HG03196 (cell line): ENCODE measurements around the gene GPR15.
"Not testable (repeated sequence)": the region's sequence is repeated elsewhere in the genome, so short reads cannot be mapped to it uniquely, and the experiment has no call there.

Experiments
- ATAC-seq: cut with Tn5 transposase; IDR thresholded peaks from one replicate; pipeline ENCODE4 v1.9.1; 2021; ENCODE audit not compliant: unreplicated experiment

GPR15 gene

DNA sequence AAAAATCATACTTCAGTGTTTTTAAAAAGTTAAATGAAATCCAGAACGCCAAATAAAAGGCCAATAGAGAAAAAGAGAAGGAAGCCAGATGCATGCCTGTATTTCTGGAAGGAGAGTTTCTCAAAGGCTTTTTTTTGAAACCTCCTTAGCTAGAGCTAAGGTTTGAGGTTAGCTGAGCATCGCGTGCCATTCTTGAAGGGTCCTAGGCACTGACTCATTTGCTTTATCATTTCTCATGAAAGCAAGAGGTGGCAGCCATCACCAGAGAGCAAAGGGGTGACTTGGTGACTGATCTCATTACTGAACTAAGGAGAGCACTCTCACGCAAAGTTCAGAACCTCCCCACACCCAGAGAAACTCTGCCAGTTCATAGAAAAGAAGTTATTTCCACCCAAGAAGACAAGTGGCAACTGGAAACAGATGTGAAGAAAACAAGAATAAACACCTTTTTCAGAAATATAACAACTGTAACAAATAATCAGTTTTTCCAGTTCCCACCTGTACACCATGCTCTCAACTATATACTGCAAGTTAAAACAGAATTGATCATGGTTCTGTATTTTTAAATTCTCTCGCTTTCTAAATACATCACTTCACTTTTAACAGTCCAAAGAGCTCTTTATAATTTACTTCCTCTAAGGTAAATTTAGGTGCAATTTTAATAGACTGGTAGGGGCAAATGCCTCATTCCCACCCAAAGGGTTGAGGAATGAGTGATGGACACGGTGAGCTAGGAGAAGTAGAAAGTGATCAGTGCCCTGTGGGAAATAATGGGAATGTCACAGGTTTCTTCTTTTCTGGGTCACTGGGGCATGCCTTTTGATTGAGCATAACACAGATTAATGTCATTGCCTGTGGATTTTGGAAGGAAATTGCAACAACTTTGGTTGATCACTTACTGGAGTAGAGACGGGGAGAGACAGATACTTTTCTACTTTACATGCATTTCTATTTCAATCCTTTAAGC, 24.7 kb downstream of the GPR15 start:
- ATAC-seq, result peak; percentile 80

DNA sequence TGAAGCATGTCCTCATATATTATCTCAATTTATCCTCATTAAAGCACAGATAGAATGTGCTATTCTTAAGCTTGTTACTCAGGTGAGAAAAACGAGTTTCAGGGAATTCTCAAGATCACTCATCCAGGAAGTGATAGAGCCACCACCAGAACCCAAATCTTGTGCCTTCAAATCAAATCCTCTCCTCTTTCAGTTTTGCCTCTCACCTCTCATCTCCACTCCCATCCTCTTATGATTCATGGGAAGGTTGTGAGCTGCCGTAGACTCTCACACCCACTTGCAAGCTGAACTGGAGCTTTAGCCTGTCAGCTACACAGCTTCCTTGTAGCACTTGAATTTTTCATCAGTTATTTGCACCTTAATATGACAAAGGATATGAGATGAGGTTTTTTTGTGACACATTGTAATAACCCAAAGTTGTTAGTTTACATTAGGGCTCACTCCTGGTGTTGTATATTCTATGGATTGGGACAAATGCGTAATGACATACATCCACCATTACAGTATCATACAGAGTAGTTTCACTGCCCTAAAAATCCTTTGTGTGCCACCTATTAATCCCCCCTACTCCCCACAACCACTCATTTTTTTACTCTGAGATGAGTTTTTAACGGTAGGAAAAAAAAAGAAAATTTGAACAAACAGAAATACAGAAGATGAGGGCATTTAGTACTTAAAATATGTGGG, 25.7 kb downstream of the GPR15 start:
- peak; percentile 25 for ATAC-seq

- no peak for ATAC-seq
Observed at GRCh38 chr3:98558100-98558827, 26.5 kb downstream of the GPR15 start.

GRCh38 chr3:98559769-98560168, 28.0 kb downstream of the GPR15 start:
- ATAC-seq, result not testable (repeated sequence)

- ATAC-seq, result no peak
Observed at GRCh38 chr3:98560911-98561310, 29.1 kb downstream of the GPR15 start.

GRCh38 chr3:98561727-98562521, 30.1 kb downstream of the GPR15 start:
- ATAC-seq, result no peak

DNA sequence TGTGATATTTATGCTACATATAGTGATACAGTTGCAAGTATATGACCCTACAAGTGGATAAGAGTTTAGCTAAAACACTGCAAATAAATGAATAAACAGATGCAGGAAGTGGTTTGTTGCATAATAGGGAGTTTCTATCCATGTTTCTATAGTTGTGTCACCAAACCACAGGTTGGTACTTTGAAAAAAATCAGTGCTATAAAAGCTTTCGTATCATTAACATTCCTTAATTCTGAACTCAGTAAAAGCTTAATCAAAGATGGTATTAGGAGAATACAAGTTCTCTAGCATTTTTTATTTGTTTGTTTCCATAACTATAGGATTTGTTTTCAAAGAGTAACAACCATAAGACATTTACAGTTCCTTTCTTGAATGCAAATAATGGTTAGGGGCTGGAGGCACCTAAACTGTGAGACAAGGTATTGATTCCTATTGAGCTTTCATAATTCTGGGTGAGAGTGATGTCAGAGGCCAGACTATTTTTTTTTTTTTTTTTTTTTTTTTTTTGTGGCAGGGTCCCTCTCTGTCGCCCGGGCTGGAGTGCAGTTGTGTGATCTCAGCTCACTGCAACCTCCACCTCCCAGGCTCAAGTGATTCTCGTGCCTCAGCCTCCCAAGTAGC, 32.0 kb downstream of the GPR15 start:
- ATAC-seq, result peak; percentile 55

DNA sequence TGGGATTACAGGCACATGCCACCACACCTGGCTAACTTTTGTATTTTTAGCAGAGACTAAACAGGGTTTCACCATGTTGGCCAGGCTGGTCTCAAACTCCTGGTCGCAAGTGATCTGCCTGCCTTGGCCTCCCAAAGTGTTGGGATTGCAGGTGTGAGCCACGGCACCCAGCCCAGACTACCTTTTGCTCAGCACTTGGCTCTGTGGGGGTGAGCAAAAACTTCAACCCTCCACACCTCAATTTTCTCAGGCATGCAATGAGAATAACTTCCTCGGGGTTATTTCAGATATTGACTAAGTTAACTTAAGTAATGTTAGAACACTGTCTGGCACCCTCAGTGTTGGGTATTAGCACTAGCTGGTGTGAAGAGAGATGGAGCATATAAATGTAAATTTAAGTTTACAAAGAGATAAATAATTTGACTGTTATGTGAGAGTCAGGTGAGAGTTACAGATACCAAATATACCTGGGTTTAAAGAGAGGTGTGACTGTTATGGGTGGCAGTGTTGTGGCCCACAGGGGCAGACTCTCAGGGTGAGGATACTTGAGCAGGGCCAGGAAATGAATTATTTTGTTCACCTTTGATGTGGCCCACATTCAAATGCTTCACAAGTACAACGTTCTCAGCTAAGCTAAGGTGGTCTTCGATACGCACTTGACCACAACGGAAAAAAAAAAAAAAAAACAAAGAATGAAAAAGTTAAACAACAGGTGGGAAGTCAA, 32.7 kb downstream of the GPR15 start:
- peak; percentile 13 for ATAC-seq

GRCh38 chr3:98565237-98565643, 33.5 kb downstream of the GPR15 start:
- no peak for ATAC-seq

DNA sequence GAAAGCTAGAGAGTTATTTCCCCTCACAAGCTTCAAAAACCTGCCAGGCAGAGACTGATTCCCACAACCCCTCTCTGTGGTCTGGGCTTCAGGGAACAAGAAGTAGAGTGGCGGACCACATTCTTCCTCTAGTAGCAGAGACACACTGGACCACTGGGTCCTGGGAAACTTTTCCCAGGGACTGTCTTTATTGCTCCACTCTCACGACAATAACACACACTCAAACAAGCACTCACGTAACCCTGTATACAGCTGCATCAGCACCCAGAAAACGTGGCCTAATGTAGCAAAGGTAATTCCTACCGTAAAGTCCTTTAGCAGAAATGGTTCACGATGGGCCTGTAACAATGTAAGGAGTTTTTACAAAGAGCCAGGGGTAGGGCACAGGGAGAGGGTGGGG, 34.1 kb downstream of the GPR15 start:
- no peak for ATAC-seq

DNA sequence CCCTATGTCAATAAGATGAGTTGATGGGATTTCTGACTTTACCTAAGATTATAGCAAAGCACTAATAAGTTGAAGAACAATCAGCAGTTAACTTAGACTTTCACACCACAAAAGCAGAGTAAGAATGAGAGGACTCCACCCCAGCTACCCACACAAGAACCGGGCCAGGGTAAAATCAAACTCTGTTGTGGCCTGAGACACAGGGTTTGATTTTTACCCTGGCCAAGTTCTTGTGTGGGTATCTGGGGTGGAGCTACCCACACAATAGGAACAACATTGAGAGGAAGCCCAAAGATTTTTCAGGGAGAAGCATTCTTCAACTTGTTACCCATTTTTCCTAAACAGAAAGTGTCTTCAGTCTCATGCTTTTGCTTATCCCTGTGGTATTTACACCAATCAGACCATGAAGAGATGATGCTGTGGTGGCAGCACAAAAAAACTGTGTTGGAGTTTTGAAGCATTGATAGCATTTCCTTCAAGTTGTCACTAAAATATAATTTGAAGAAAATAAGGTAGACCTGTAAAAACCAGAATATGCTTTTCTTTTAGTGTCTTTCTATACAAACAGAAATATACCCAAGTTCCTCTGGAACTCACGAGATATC, 36.0 kb downstream of the GPR15 start:
- ATAC-seq, result no peak

GRCh38 chr3:98568402-98568801, 36.6 kb downstream of the GPR15 start:
- no peak for ATAC-seq

GRCh38 chr3:98573181-98573728, 41.5 kb downstream of the GPR15 start:
- peak; percentile 64 for ATAC-seq

- no peak for ATAC-seq
Observed at GRCh38 chr3:98574132-98574531, 42.4 kb downstream of the GPR15 start.

DNA sequence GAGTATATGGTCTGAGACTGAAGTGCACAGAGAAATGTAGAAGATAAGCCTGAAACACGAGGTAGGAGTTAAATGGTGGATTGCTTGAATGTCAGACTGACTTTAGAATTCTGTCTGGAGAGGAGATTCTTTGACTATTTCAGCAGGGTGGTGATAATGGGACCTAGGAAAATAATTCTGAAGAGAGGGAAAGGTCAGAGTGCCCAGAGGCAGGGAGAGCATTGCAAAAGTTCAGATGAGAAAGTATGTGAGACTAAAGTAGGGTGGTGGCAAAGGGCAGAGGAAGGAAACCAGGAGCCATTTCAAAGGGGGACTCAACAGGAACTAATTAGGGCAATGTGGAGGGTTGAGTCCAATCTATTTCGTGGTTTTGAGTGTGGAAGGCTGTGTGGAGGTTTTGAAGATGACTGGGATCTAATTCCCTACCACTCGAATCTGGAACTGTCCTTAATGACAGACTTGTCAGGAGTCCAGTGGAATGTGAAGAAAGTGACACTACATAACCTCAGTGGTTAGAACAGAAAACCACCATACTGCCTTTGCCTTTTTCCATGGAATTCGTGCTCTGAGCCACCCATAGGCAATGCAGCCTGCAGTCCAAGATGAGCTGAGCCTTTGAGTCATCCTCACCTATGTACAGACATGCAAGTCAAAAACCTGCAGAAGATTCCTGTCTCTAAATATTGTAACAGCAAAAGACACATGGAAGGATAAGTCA, 45.6 kb downstream of the GPR15 start:
- ATAC-seq, result no peak

GRCh38 chr3:98580401-98581386, 48.9 kb downstream of the GPR15 start:
- no peak for ATAC-seq

DNA sequence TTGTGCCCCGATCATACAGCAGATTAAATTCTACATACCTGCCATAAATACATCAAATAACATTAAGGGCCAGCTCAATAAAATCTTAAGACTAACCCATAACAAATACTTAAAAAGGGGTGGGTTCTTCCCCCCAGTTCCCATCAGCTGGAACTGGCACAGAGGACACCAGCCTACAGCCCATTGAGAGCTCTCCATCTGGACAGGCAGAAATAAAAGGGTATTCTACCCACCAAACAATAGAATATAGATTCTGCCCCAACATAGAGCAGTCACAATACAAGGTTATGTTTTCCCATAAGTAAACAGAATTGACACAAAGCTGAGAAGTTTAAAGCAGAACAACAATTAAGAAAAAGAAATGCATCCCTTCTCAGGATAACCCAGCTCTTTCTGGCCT, 49.7 kb downstream of the GPR15 start:
- ATAC-seq, result no peak
